COLO829 (cell line): ENCODE measurements around the gene GAMT.
"Not testable (repeated sequence)": the region's sequence is repeated elsewhere in the genome, so short reads cannot be mapped to it uniquely, and the experiment has no call there.

ENCODE experiments used
- DNase-seq: peaks from one replicate; pipeline ENCODE4 v3.0.0; 2012; ENCODE audit warnings: low spot score

The GAMT gene

DNA sequence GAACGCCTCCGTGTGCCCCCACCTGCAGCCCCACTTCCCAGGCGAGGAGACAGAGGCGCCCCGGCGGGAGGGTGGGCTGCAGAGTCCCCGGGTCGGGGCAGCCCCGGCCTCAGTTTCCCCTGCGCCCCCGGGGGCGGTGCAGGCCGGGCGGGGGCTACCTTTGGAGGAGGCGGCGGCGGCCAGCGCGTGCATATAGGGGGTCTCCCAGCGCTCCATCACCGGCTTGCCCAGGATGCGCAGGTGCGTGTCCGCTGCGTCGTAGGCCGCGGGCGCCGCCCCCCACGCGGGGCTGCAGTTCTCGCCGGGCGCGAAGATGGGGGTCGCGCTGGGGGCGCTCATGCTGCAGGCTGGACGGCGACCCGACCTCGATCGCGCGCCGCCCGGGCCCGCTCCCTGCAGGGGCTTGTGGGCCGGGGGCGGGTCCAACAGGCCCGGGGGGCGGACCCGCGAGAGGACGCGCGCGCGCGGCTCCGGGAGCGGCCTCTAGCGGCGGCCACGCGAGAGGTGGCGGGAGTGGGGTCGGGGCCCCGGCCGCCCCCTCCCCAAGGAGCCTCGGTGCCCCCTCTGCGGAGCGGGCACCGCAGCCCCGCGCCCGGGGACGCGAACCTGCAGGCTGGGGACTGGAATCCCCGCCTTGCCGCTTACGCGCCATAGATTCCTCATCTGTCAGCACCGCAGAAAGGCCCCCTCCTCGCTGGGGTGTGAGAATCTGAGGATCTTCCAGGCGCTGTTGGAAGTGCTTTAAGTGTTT, at the start of gene GAMT:
Gene GAMT, minus strand, starts transcription at position 405 of the 751 bp plus-strand sequence. Its CDS starts 66 bp downstream, at position 339.
- DNase-seq, result peak; percentile 39

- DNase-seq, result peak; percentile 48
These were observed 48.4 kb upstream of the GAMT start, which contains the start of gene APC2 for GRCh38 chr19:1449467-1450442. Gene APC2 (plus strand): TSS chr19:1450121. CDS start chr19:1453002, 2,881 bp downstream.

DNA sequence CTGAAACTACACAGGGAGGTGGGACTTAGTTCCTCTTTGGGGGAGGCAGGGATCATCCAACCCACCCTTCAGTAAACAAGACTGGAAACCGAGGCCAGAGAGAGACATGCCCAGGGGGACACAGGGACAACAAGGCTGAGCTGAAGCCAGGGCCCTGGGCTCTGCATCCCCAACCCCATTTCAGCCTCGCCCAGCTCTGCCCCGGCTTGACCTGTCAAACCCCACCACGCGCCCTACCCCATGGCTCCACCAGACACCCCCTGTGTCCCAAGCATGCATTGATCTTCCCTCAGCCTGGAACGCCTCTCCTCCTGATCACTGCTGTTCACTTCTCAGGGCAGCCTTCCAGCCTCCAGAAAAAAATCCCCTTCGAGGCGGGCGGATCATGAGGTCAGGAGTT, 46.6 kb upstream of the GAMT start:
- DNase-seq, result no peak

GRCh38 chr19:1447504-1447903, 46.2 kb upstream of the GAMT start:
- no peak for DNase-seq

DNA sequence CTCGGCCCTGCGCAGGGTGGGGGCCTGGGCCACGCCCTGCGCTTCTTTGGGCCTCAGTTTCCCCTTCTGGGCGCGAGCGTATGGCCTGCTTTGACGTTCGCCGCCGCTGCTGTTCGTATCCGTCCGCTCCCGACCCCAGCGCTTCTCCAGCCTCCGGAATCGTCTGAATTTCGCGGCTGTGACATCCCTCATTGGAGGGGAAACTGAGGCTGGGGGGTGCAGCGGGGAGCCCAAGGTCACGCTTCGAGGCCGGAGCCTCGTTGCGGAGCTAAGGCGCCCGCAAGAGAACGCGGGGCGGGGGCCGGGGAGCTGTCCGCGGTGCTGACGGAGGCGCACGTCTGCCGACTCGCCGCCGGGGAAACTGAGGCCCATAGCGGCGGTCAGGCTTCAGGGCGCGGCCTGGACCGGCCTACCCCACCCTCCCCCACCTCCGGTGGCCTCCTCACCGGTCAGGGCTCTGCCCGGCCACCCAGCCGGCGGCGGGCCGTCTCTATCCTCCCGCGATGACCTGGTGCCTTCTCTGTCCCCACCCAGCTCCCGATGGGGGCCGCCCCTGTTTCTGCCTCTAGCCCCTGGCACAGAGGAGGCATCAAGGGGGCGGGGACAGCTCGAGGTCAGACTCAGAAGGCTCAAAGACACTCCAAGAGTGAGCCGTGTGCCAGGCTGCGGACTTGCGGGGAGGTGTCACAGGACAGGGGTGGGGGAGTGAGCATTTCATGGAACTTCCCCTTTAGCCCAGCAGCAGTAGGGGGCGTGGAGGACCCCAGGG, 45.6 kb upstream of the GAMT start:
- DNase-seq, result no peak

DNA sequence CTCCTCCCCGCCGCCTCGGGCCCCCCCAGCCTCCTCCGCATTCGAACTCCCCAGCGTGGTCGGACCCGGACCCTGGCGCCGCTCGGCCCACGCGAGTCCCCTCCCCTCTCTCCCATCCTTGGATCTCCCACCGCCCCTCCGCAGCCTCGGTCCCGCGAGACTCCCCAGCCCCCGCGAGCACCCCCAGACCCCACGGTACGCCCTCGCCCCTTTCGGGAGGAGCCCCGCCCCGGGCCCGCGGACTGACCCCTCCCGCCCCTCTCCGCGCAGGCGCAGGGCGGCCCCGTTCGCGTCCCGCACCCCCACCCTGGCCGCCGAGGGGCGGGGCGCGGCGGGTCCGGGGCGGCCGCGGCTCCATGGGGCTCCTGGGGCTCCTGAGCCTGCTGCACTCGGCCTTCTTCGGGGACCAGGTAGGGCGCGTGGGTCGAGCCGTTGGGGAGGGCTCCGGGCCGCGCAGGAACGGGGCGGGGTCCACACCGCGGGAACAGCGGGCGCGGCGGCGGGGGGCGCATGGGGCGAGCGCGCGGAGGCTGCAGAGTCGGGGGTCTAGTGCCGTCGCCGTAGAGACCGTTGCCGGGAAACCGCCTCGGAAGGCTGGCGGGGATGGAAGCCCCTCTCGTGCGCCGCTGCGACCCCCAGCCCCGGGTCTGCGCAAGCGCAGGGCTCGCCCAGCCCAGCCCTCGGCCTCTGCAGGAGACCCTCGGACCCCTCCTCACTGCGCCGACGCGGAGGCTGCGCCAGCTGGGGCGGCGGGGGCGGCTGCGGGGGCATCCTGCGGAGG, 44.8 kb upstream of the GAMT start:
- DNase-seq, result no peak

- peak; percentile 61 for DNase-seq
These were observed 44.0 kb upstream of the GAMT start for GRCh38 chr19:1445185-1445931.

DNA sequence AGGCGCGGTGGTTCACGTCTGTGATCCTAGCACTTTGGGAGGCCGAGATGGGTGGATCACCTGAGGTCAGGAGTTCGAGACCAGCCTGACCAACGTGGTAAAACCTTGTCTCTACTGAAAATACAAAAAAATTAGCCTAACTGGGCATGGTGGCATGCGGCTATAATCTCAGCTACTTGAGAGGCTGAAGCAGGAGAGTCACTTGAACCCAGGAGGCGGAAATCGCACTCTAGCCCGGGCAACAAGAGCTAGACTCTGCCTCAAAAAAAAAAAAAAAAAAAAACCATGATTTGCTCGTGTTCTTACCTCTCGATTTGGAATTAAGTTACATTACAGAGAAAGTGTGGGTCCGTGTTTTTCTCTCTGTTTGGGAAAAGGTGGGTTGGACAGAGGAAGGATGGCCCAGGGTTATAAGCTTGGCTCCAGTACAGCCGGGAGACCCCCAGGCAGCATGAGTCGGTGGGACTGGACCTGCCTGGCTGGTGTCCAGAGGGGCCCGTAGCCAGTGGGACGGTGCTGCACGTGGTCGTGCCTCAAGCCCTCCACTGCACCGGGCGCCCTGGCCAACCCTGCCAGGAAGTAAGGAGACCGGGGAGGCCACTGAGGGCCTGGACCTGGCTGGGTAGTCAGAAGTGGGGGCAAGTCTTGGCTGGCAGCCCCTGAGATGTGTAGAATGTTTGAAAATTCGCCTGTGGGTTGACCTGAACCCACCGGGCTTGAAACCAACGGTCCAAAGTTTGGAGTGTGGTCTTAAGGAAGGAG, 40.5 kb upstream of the GAMT start:
- no peak for DNase-seq

DNA sequence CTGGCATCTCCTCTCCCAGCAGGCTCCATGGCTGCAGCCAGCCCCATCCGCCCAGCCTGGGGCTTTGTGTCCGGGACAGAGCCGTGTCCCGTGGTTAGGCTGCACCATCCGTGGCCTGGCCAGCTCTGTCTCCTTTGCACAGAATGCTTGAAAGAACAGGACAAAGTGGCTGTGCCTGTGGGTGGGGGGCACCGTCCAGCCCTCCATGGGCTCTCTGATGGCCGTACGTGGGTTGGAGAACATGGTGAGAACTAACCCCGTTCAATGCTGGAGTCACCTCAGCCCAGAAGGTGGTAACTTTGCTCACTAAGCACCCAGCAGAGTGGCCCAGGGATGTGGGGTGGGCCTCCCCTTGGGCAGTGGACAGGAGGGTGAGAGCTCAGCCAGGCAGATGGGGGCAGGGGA, 39.7 kb upstream of the GAMT start:
- no peak for DNase-seq

DNA sequence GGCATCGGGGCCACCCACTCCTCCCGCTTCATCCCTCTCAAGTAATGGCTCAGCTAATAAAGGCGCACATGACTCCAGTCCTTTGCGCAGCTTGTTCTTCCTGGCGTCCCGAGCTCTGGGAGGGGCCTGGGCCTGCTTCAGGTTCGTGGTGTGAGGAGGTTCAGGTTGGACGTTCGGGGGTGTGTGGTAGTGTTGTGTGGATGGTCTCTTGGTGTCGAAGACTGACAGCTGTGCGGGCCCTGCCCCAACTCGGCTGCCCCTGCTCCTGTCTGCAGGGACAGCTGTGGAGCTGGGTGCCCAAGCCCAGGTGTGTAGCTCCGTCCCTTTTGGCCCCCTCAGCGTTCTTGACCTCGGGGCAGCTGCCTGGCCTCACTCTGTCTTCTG, 39.1 kb upstream of the GAMT start:
- no peak for DNase-seq

DNA sequence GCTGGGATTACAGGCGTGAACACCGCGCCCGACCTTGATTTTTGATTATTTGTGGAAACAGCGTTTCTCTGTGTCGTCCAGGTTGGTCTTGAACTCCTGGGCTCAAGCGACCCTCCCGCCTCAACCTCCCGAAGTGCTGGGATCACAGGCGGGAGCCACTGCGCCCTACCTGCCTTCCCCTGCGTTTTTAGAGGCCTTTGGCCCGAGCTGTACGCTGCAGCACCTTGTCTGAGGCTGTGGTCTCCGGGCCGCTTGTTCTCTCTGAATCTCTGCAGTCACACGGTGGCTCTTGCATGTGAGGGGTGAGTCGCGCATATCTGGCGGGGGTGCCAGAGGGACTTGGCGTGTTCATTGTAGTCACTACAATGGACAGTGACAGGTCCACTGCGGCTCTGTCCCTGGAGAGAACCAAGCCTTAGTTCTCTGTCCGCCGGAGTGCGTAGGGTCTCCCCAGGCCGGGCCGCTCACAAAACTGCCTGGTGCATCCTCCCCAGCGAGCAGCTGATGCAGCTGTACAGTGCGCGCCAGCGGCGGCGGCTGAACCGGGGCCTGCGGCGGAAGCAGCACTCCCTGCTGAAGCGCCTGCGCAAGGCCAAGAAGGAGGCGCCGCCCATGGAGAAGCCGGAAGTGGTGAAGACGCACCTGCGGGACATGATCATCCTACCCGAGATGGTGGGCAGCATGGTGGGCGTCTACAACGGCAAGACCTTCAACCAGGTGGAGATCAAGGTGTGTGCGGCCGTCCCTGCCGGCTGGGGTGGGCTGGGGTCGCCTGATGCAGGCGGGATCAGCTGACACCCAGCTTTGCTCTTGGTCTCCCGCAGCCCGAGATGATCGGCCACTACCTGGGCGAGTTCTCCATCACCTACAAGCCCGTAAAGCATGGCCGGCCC, 38.4 kb upstream of the GAMT start:
- not testable (repeated sequence) for DNase-seq

GRCh38 chr19:1438933-1439354, 37.6 kb upstream of the GAMT start:
- DNase-seq, result no peak

GRCh38 chr19:1438035-1438932, 36.9 kb upstream of the GAMT start, which contains the start of gene RPS15:
Gene RPS15 (plus strand): TSS chr19:1438396. CDS start chr19:1438426, 30 bp downstream.
- peak; percentile 95 for DNase-seq

GRCh38 chr19:1437609-1438008, 36.3 kb upstream of the GAMT start:
- no peak for DNase-seq

DNA sequence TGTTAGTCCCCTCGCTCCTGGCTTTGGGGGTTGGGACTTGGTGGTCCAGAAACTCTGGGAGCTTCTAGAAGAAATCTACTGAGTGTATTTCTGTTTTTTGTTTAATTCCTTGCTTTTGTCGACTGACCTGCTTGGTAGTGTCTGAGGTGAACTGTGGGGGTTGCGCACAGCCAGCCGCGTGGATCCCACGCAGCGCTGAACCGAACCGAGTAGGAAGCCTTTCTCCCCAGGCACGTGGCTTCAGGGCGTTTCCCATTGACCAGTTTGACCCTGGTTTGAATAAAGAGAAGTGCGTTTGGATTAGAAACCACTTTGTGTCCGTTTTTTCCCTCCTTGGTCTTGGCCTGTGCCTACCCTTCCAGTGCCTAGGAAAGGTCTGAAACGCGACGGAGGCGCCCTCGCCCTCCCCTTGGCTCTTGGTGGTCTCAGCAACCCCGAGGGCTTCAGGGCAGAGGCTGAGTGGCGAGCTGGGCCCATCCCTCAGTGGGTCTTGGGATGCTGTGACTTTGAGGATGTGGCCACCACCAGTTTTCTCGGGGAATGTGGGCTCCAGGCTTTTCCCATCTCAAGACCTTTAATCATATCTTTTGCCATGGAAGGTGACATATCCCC, 34.1 kb upstream of the GAMT start:
- no peak for DNase-seq

GRCh38 chr19:1434577-1435060, 33.3 kb upstream of the GAMT start:
- no peak for DNase-seq

DNA sequence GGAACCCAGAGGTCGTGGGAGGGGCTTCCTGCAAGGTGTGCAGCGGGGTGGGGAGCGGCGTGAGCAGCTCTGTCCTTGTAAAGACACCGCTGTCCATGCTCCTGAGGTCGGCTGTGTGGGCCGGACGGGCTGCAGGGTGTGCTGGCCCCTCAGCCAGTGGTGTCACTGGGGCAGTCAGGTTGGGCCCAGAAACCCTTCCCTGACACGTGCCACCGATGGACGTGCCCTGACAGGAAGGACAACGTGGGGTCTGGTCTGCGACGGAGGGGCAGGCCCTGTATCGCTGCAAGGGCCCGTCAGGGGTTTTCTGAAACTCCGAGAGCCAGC, 32.7 kb upstream of the GAMT start:
- DNase-seq, result no peak
